SK-N-SH (cell line): ENCODE measurements around the gene P2RY12. TPM values are rescaled to one million over a fixed set of nuclear protein-coding genes. Genes with fewer than 3 reads are reported as not detected.

Source experiments
- CTCF ChIA-PET: fragments of 300-600, 350-600 bp; formaldehyde crosslinking; extraction: SDS; loops from one replicate; lab custom pipeline; 2021; lab: Yijun Ruan, JAX
- POLR2A ChIA-PET: fragments of 350-600 bp; sonication (Branson Sonifier 250); formaldehyde crosslinking; extraction: SDS; loops from one replicate; lab custom pipeline; 2020; ENCODE audit warnings: antibody characterized with exemption, inconsistent platforms; lab: Yijun Ruan, JAX
- DNase-seq: peaks from one replicate; pipeline ENCODE4 v3.0.0; 2012
- H2AFZ ChIP-seq: fragments of 200-600 bp; sonication (generic); 2 replicates; pipeline ENCODE4 v1.8.1; 2016; ENCODE audit warnings: antibody characterized with exemption, mild to moderate bottlenecking, low read depth
- H3F3A ChIP-seq: fragments of 200-600 bp; sonication (generic); replicated peaks from 2 replicates; pipeline ENCODE3; 2016; ENCODE audit warnings: antibody characterized with exemption, mild to moderate bottlenecking; ENCODE audit not compliant: insufficient read depth
- H3K27ac ChIP-seq, 2 experiments: fragments of 200-500 bp in 1 of 2; fragments of 200-600 bp in 1 of 2; sonication (Bioruptor generic) in 1 of 2; sonication (generic), shearing (Covaris generic) in 1 of 2; 2 replicates each; pipeline versions ENCODE4 v1.5.1 to v1.6.1; 2014 to 2016; ENCODE audit warnings: low read depth in 2 of 2, inconsistent platforms in 1 of 2, low read length in 1 of 2, mild to moderate bottlenecking in 1 of 2, mixed read lengths in 1 of 2
- H3K27me3 ChIP-seq: fragments of 200-600 bp; sonication (generic), shearing (Covaris generic); 2 replicates; pipeline ENCODE4 v1.6.1; 2016; ENCODE audit warnings: mixed run types; ENCODE audit not compliant: insufficient read depth
- H3K36me3 ChIP-seq, 2 experiments: fragments of 200-500 bp in 1 of 2; fragments of 200-600 bp in 1 of 2; sonication (Bioruptor generic) in 1 of 2; sonication (generic) in 1 of 2; replicated peaks in 1 of 2; 2 replicates each; pipeline versions ENCODE3 to v1.5.1; 2014 to 2016; ENCODE audit warnings: low read length in 1 of 2, mild to moderate bottlenecking in 1 of 2; ENCODE audit not compliant: insufficient read depth in 2 of 2, control insufficient read depth in 1 of 2
- H3K4me1 ChIP-seq, 2 experiments: fragments of 200-500 bp in 1 of 2; fragments of 200-600 bp in 1 of 2; sonication (Bioruptor generic) in 1 of 2; sonication (generic), shearing (Covaris generic) in 1 of 2; 2 replicates each; pipeline versions ENCODE4 v1.5.1 to v1.6.1; 2014 to 2016; ENCODE audit warnings: low read depth in 1 of 2, low read length in 1 of 2, mixed run types in 1 of 2; ENCODE audit not compliant: insufficient read depth in 2 of 2, control insufficient read depth in 1 of 2
- H3K4me2 ChIP-seq: fragments of 200-600 bp; sonication (generic), shearing (Covaris generic); 2 replicates; pipeline ENCODE4 v1.6.1; 2017; ENCODE audit warnings: mixed run types
- H3K4me3 ChIP-seq, 2 experiments: fragments of 200-500 bp in 1 of 2; fragments of 200-600 bp in 1 of 2; sonication (Bioruptor generic) in 1 of 2; sonication (generic), shearing (Covaris generic) in 1 of 2; 2 replicates each; pipeline versions ENCODE4 v1.5.1 to v1.8.1; 2014 to 2016; ENCODE audit warnings: low read depth in 2 of 2, inconsistent platforms in 1 of 2, low read length in 1 of 2, mild to moderate bottlenecking in 1 of 2, mixed read lengths in 1 of 2, moderate library complexity in 1 of 2
- H3K79me2 ChIP-seq: fragments of 200-600 bp; sonication (generic); 2 replicates; pipeline ENCODE4 v1.8.1; 2017; ENCODE audit warnings: mild to moderate bottlenecking; ENCODE audit not compliant: insufficient read depth
- H3K9ac ChIP-seq: fragments of 200-600 bp; sonication (generic); 2 replicates; pipeline ENCODE4 v1.6.1; 2017; ENCODE audit warnings: mixed run types
- H3K9me2 ChIP-seq: fragments of 200-600 bp; sonication (generic); 2 replicates; pipeline ENCODE4 v1.6.1; 2017; ENCODE audit warnings: mixed run types
- H3K9me3 ChIP-seq: fragments of 200-600 bp; sonication (generic); 2 replicates; pipeline ENCODE4 v1.6.1; 2017; ENCODE audit warnings: mixed run types, mild to moderate bottlenecking, moderate library complexity
- H4K20me1 ChIP-seq: fragments of 200-600 bp; sonication (generic); 2 replicates; pipeline ENCODE4 v1.6.1; 2017; ENCODE audit warnings: mild to moderate bottlenecking, mixed run types; ENCODE audit not compliant: insufficient read depth
- ELF1 ChIP-seq: IDR thresholded peaks from 2 replicates; pipeline ENCODE4 v1.4.0; 2012
- FOXJ3 ChIP-seq: sonication (generic); formaldehyde crosslinking; IDR thresholded peaks from 2 replicates; pipeline ENCODE4 v1.5.1; 2020; ENCODE audit warnings: mild to moderate bottlenecking, missing genetic modification reagents
- FOXM1 ChIP-seq: IDR thresholded peaks from 2 replicates; pipeline ENCODE4 v1.4.0; 2012; ENCODE audit warnings: low read depth, mild to moderate bottlenecking
- GABPA ChIP-seq: IDR thresholded peaks from 2 replicates; pipeline ENCODE4 v1.4.0; 2012; ENCODE audit warnings: low read depth, mild to moderate bottlenecking
- GATA2 ChIP-seq: sonication (generic); formaldehyde crosslinking; IDR thresholded peaks from 2 replicates; pipeline ENCODE4 v1.5.0; 2020; ENCODE audit warnings: mild to moderate bottlenecking, missing genetic modification reagents
- IRF3 ChIP-seq: fragments of 150-350 bp; IDR thresholded peaks from 2 replicates; pipeline ENCODE4 v1.6.1; 2016; ENCODE audit warnings: mild to moderate bottlenecking, low read depth, low read length
- RFX5 ChIP-seq: IDR thresholded peaks from 2 replicates; pipeline ENCODE4 v1.6.1; 2012; ENCODE audit warnings: mild to moderate bottlenecking, improper control_type of control experiment, low read length
- SIN3A ChIP-seq: IDR thresholded peaks from 2 replicates; pipeline ENCODE4 v1.6.1; 2012; ENCODE audit warnings: low read depth, mild to moderate bottlenecking, low read length, moderate library complexity, borderline replicate concordance
- SMC3 ChIP-seq: IDR thresholded peaks from 2 replicates; pipeline ENCODE4 v1.6.1; 2012; ENCODE audit warnings: low read depth, low read length, improper control_type of control experiment
- TCF12 ChIP-seq: IDR thresholded peaks from 2 replicates; pipeline ENCODE4 v1.4.0; 2012
- TEAD4 ChIP-seq: IDR thresholded peaks from 2 replicates; pipeline ENCODE4 v1.4.0; 2012; ENCODE audit warnings: mild to moderate bottlenecking, borderline replicate concordance; ENCODE audit not compliant: insufficient read depth
- WGBS: methylation state at CpG from one replicate; pipeline ENCODE4 v1.1.6; 2017; ENCODE audit warnings: low lambda C conversion rate; 5-methylcytosine and 5-hydroxymethylcytosine counted together
- polyA plus RNA-seq, 3 experiments: library from polyadenylated mRNA; depleted of rRNA; stranded (reverse); fragments of >200 nt; gene quantifications; 2 replicates each; pipeline ENCODE4 v1.2.3, GENCODE V29; 2012
- TF ChIP-seq, protein P1 (sequence below): IDR thresholded peaks from 2 replicates; pipeline ENCODE4 v1.4.0; 2012; ENCODE audit warnings: low read depth, borderline replicate concordance
- TF ChIP-seq, protein P2 (sequence below): IDR thresholded peaks from 2 replicates; pipeline ENCODE4; 2012
- TF ChIP-seq, protein P3 (sequence below): fragments of 200-600 bp; sonication (generic); IDR thresholded peaks from 2 replicates; pipeline ENCODE4 v1.6.1; 2017; ENCODE audit warnings: antibody characterized with exemption, mild to moderate bottlenecking, moderate library complexity
- TF ChIP-seq, protein P4 (sequence below): IDR thresholded peaks from 2 replicates; pipeline ENCODE4 v1.6.1; 2012; ENCODE audit warnings: mild to moderate bottlenecking, low read depth, low read length, moderate library complexity
- TF ChIP-seq, protein P5 (sequence below): IDR thresholded peaks from 2 replicates; pipeline ENCODE4 v1.4.0; 2012; ENCODE audit warnings: low read depth, borderline replicate concordance

The P2RY12 gene
- polyA plus RNA-seq, 1 of the 3 experiments (the other 2 are of a cell fraction) = not detected

DNA sequence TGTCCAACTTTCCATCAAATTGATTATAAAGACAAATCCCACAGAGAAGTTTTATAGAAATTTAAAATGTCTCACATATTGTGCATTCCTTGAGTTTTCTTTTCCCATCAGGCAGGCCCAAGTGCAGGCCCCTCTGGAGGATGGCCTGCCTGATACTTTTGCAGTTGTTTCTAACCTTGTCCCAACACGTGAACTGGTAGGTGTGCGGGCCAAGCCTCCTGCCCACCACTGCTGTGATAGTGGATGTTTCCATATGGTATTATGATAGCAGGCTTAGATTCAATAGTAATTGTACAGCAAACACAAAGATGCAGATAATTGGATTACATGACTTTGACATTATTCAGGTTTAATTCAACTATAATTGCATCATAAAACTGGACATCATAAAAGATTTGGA, 1.4 kb downstream of the P2RY12 start:
- Histone ChIP-seq H3K4me1 (peaks cover 0 to 5% of the 10 kb centered on the region in 2 experiments; a peak in 1 of 4 replicates), H3K4me2 (peak overlapping the region; percentile 40; the same call in 1 of the 2 replicates), H3K4me3 (no peak overlapping the region), H2AFZ (no peak overlapping the region), H3K9me3 (no peaks in the 10 kb centered on the region), H3F3A (no peaks in the 10 kb centered on the region), H3K9ac (no peak overlapping the region), H3K27me3 (no peaks in the 10 kb centered on the region), H3K36me3 (no peaks in the 10 kb centered on the region), H3K79me2 (no peaks in the 10 kb centered on the region), H4K20me1 (no peaks in the 10 kb centered on the region), H3K27ac (no peak overlapping the region), H3K9me2 (no peaks in the 10 kb centered on the region; the same call in 1 of the 2 replicates)
- ChIA-PET POLR2A (no interaction called here), CTCF (no interaction called here)
- WGBS = 69% methylated on average over 2 of the region's 2 CpGs
- DNase-seq = no peak
- TF ChIP-seq, protein P1, sequence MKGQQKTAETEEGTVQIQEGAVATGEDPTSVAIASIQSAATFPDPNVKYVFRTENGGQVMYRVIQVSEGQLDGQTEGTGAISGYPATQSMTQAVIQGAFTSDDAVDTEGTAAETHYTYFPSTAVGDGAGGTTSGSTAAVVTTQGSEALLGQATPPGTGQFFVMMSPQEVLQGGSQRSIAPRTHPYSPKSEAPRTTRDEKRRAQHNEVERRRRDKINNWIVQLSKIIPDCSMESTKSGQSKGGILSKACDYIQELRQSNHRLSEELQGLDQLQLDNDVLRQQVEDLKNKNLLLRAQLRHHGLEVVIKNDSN = no peak
- TF ChIP-seq RFX5 = no peak
- TF ChIP-seq, protein P2, sequence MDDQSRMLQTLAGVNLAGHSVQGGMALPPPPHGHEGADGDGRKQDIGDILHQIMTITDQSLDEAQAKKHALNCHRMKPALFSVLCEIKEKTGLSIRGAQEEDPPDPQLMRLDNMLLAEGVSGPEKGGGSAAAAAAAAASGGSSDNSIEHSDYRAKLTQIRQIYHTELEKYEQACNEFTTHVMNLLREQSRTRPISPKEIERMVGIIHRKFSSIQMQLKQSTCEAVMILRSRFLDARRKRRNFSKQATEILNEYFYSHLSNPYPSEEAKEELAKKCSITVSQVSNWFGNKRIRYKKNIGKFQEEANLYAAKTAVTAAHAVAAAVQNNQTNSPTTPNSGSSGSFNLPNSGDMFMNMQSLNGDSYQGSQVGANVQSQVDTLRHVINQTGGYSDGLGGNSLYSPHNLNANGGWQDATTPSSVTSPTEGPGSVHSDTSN = no peak
- TF ChIP-seq, protein P3, sequence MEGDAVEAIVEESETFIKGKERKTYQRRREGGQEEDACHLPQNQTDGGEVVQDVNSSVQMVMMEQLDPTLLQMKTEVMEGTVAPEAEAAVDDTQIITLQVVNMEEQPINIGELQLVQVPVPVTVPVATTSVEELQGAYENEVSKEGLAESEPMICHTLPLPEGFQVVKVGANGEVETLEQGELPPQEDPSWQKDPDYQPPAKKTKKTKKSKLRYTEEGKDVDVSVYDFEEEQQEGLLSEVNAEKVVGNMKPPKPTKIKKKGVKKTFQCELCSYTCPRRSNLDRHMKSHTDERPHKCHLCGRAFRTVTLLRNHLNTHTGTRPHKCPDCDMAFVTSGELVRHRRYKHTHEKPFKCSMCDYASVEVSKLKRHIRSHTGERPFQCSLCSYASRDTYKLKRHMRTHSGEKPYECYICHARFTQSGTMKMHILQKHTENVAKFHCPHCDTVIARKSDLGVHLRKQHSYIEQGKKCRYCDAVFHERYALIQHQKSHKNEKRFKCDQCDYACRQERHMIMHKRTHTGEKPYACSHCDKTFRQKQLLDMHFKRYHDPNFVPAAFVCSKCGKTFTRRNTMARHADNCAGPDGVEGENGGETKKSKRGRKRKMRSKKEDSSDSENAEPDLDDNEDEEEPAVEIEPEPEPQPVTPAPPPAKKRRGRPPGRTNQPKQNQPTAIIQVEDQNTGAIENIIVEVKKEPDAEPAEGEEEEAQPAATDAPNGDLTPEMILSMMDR = no peak
- TF ChIP-seq, protein P4, sequence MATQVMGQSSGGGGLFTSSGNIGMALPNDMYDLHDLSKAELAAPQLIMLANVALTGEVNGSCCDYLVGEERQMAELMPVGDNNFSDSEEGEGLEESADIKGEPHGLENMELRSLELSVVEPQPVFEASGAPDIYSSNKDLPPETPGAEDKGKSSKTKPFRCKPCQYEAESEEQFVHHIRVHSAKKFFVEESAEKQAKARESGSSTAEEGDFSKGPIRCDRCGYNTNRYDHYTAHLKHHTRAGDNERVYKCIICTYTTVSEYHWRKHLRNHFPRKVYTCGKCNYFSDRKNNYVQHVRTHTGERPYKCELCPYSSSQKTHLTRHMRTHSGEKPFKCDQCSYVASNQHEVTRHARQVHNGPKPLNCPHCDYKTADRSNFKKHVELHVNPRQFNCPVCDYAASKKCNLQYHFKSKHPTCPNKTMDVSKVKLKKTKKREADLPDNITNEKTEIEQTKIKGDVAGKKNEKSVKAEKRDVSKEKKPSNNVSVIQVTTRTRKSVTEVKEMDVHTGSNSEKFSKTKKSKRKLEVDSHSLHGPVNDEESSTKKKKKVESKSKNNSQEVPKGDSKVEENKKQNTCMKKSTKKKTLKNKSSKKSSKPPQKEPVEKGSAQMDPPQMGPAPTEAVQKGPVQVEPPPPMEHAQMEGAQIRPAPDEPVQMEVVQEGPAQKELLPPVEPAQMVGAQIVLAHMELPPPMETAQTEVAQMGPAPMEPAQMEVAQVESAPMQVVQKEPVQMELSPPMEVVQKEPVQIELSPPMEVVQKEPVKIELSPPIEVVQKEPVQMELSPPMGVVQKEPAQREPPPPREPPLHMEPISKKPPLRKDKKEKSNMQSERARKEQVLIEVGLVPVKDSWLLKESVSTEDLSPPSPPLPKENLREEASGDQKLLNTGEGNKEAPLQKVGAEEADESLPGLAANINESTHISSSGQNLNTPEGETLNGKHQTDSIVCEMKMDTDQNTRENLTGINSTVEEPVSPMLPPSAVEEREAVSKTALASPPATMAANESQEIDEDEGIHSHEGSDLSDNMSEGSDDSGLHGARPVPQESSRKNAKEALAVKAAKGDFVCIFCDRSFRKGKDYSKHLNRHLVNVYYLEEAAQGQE = no peak
- TF ChIP-seq GABPA = no peak
- no peak for TF ChIP-seq SIN3A
- TF ChIP-seq ELF1 = no peak
- TF ChIP-seq IRF3 = no peak
- TF ChIP-seq SMC3 = no peak
- TF ChIP-seq, protein P5, sequence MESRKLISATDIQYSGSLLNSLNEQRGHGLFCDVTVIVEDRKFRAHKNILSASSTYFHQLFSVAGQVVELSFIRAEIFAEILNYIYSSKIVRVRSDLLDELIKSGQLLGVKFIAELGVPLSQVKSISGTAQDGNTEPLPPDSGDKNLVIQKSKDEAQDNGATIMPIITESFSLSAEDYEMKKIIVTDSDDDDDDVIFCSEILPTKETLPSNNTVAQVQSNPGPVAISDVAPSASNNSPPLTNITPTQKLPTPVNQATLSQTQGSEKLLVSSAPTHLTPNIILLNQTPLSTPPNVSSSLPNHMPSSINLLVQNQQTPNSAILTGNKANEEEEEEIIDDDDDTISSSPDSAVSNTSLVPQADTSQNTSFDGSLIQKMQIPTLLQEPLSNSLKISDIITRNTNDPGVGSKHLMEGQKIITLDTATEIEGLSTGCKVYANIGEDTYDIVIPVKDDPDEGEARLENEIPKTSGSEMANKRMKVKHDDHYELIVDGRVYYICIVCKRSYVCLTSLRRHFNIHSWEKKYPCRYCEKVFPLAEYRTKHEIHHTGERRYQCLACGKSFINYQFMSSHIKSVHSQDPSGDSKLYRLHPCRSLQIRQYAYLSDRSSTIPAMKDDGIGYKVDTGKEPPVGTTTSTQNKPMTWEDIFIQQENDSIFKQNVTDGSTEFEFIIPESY = no peak
- TF ChIP-seq FOXJ3 (CRISPR knock-in tag) = no peak
- TF ChIP-seq GATA2 = no peak
- no peak for TF ChIP-seq TEAD4
- no peak for TF ChIP-seq FOXM1
- no peak for TF ChIP-seq TCF12
